HS-27A (cell line): ENCODE data around the gene KCNJ4.
"Not testable (repeated sequence)": the region's sequence is repeated elsewhere in the genome, so short reads cannot be mapped to it uniquely, and the experiment has no call there.

Experiments
- DNase-seq: peaks from one replicate; pipeline ENCODE4 v3.0.0-alpha.2; 2012; ENCODE audit warnings: low read depth, missing footprints

Gene KCNJ4

DNA sequence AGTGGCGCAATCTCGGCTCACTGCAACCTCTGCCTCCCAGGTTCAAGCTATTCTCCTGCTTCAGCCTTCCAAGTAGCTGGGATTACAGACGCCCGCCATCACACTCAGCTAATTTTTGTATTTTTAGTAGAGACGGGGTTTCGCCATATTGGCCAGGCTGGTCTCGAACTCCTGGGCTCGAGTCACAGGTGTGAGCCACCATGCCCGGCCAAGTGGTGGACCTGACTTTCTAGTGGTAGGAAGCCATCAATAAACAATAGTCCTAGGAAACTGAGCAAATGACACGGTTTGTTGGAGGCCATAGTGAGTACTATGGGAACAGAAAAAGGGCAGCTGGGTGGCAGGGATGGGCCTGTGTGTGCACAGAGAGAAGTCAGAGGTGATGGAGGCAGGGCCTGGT is 15.2 kb upstream of the KCNJ4 start:
- not testable (repeated sequence) for DNase-seq

DNA sequence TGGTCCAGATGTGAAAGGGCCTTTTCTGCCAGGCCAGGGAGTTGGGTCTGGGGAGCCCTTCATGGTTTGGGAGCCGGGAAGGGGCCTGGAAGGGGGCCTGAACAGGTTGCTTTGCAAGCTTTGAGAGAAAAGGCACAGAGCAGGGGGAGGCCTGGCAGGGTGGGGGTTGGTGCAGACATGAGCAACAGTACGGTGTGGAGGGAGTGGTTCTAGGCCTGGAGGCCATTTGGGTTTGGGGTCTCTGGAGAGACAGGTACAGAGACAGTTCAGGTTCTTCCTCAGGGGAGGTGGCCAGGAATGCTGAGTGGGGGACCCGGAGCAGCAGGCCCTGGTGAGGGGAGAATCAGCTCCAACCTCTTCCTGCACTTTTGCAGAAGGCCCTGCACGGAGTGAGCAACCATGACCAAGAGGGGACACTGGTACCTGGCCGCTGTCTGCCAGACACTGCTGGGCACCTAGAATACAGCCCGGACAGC is 14.3 kb upstream of the KCNJ4 start:
- no peak for DNase-seq

DNA sequence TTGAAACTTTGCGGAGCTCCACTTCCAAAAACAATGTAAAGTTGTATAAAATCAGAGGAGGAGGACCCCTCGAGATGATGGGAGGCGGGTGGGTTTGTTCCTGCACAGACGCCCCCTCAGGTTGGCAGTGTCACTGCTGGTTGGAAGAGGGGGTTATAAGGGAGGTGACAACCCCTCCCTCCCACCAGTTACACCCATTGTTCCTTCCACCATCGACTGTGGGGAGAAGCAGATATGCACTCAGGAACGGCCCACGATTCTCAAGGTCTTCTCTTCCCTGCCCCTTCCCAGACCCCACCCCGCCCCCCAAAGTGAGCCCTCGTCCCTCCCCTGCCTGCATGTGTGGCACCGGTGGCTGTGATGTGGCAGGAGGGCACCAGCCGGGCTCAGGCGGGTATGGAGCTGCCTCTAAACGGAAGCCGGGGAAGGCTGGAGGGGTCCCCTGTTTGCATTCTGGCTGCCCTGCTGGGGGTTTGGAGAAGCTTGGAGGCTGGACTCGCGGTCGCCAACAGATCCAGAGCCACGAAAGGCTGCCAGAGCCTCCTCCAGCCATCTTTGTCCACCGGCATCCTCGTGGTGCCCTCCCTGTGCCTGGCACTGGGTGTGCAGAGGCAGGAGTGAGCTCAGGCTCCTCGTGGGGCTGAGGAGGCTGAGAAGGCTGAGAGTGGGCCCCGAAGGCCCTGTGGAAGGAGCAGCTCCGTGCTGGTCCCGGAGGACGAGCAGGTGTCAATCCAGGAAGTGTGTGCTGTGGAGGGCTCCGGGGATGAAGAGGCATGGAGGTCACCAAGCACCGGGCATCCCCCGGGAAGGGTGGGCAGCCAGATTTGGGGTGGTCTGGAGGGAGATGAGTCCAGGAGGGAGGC is 13.7 kb upstream of the KCNJ4 start:
- no peak for DNase-seq

DNA sequence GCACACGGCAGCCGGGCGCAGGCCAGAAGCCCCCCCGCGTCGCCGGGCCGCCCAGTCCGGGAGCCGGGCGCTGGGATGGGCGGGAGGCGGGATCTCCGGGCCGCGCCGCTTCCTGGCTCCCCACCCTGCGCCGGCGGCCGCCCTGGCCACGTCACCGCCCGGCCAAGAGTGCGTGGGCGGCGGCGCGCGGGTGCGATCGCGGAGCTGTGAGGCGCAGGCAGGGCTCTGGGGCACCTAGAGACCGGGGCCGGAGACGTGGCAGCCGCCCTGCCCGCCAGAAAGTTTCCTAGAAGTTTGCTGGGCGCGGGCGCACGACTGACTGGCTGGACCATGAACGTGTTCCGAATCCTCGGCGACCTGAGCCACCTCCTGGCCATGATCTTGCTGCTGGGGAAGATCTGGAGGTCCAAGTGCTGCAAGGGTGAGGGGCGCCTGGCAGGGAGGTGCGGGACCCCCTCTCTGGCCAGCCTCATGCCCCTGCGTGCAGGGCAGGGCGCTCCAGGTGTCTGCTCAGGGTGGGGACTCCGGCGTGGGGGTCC is 13.0 kb upstream of the KCNJ4 start, which contains the start of gene KDELR3:
TSS of gene KDELR3 (plus strand) at position 193 of the 539 bp plus-strand sequence. CDS start at position 331, 138 bp downstream.
- no peak for DNase-seq

DNA sequence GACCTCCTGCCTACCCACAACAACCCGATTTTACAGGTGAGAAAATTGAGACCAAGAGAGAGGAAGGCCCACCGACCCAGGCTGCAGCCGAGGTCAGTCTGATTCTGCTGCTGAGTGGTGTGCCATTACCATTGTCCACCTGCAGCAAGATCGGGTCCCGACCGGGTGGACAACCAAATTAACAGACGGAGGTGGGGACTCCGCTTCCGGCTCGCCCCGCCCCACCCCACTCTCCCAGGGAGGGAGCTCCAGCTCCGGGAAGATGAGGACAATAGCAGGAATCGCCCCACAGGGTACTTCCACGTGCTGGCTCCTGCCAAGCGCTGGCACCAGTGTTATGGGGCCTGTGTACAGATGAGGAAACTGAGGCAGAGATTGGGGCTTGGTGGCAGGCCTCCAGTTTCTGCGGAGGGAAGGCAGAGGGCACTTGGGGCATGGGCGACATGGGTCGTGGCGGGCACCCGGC is 12.5 kb upstream of the KCNJ4 start:
- DNase-seq = no peak

DNA sequence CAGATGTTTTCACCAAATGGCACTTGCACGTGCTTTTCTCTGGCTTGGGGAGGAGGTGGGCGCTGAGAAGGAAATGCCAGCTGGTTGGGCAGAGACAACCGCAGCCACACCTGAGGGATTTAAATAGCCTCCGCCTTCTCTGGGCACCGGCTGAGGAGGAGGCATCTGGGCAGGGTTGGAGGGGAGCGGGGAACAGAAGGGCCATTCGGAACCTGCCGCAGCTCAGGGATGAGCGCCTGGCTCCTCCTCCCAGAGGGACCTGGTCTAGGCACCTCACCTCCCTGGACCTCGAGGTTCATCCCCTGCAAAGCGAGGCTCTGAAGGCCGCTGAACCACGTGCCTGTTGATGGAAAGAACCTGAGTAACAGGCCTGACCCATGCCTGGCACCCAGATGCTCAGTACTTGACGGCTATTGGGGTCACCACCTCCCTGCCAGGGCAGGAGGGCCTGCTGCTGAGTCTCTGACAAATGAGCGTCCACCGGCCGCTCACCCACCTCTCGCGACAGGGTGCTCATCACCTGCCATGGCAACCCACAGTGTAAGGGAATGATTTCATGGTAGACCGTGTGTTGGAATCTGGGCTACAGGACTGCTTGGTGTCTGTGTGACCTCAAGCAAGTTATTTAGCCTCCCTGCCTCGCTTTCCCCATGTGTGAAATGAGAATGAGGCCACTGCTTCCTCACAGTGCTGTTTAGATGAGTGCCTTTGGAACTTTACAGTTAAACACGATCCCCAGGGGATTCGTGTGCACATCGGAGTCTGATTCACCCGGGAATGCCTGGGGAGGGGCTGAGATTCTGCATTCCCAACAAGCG is 10.9 kb upstream of the KCNJ4 start:
- no peak for DNase-seq

DNA sequence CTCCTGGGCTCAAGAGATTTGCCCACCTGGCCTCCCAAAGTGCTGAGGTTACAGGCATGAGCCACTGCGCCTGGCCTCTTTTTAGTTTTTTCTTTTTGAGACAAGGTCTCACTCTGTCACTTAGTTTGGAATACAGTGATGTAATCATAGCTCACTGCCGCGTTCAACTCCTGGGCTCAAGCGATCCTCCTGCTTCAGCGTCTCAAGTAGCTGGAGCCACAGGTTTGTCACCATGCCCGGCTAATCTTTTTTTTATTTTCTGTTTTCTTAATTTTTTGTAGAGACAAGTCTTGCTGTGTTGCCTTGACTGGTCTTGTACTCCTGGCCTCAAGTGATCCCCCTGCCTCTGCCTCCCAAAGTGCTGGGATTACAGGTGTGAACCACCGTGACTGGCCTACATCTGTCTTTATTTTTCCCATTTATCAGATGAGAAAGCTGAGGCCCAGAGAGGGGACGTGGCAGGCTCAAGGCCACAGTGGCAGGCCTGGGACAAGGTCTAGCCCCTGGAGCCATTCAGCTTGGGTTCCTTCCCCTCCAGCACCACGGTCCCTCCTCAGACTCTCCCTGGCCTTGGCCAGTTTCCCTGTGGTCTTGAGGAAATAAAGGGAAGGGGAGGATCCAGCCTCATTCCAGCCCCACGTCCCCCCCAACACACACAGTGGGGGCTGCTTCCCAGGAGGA is 10.1 kb upstream of the KCNJ4 start:
- no peak for DNase-seq

DNA sequence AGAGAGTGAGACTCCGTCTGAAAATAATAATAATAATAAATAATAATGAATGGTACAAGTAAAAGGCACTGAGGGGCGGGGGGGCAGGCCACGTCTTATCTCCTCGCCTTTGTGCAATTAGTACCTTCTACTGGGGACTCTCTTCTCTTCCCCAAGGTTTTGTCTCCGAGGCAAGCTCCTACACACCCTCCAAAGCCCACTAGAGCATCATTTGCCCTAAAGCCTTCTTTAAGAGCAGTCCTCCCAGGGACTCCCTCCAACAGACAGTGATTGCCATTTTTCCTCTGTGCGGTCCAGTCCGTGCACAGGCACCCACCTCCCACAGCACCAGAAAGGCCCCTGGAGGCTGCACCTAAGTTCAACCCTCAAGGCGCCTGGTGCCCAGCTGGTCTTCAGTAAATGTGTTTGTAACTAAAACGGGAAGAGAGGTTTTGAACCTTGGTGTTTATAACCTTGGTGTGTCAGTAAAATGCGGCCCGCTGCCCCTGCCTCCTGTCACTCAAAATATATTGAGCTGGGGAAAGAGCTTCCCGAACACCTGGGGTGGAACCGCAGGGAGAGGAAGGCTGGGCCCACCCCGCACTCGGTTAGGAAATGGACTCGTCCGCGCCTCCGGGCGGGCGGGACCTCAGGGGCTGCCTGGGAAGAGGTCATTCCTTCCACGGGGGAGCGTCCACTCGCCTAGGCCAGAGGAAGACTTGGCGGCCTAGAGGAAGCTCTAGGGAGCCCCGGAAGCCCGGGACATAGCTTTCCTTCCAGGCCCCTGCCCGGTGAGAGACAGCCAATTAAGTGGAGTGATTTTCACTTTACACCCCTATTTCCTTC is 8.2 kb upstream of the KCNJ4 start:
- no peak for DNase-seq

DNA sequence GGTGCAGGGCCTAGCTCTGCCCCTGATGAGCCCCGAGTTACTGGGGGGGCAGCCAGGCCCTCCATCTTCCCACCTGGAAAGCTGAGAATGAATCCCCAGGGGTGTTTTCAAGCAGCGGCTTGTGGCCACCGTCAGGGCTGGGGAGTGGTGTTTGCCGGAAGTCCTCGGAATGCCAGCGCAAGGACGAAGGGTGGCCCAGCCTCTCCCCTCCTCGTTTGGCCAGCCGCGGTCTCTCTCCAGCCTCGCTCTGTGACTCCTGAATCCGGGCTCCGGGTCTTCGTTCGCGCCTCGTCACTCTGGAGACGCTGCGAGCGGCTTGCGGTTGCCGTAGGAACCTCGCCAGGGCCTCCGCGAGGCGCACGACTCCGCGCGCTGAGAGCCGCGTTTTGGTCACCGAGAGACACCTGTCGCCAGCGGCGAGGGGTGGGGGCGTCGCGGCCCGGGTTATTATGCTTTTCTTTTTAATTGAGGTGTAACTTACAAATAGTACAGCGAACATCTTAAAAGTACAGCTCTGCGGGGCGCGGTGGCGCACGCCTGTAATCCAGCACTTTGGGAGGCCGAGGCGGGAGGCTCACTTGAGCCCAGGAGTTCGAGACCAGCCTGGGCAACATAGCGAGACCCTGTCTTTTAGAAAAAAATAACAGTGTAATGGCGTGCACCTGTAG is 6.5 kb upstream of the KCNJ4 start:
- no peak for DNase-seq

DNA sequence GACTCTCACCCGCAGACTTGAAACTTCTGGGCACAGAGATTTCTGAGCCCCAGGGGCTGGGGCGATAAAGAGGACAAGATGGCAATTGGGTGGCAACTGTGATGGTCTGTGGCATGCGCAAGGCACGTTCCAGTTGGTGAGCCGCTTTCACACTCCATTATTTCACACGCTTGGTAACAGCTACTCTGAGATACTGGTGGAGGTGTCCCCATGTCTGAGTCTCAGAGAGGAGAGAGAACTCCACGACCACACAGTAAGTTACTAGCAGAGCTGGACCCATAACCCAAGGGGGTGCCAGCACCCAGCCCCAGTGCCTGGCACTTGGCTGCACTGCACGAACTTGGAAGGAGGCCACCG is 6.0 kb upstream of the KCNJ4 start:
- DNase-seq = no peak

DNA sequence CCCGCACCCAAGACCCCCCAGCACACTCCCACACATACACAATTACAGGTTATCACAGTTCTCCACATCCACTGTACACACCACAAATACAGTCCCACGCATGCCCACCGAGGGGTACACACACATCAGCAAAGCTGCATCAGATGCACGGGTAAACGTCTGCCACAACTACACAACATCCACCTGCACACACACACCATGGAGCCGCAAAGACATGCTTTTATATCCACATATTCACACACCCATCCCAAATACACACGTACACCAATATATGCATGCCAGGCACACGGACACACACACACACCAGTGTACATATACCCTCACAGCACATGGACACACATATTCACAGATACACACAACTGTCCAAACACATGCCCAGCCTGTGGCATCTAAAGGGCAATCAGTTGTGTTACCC is 5.4 kb upstream of the KCNJ4 start:
- DNase-seq = no peak

DNA sequence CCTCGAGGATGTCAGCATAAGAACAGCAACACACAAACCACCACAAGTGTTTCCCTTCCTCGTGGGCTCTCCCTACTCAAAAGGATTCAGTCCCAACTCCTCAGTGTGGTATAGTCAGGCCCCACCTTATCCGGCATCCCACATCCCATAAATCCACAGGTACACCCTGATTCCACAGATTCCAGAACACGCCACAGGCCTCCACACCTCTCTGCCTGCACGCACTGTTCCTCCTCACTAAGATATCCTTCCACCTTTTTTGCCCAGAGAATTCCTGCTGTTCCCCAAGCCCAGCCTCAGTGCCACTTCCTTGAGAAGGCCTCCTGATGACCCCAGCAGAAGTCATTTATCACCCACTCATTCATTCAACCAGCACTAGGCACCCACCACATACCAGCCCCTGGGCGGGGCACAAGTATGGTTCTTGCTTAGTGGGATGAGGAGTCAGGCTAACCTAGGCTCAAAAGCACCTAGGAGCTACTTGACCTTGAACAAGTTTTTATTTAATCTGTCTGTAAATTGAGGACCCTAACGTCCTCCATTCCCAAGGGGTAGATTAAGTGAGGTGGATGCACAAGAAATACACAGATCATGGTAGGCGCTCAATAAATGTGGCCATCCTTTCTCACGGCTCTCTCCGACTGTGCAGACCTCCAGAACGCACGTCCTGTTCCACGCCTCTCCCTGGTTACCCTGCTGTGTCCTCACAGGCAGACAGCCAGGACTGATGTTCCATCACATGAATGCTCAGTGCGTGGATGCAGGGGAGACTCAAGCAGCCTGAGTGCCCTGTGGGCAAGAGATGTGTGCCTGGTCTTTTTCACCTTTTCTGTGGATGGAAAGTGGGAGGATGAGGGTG is 2.1 kb upstream of the KCNJ4 start:
- DNase-seq = no peak

DNA sequence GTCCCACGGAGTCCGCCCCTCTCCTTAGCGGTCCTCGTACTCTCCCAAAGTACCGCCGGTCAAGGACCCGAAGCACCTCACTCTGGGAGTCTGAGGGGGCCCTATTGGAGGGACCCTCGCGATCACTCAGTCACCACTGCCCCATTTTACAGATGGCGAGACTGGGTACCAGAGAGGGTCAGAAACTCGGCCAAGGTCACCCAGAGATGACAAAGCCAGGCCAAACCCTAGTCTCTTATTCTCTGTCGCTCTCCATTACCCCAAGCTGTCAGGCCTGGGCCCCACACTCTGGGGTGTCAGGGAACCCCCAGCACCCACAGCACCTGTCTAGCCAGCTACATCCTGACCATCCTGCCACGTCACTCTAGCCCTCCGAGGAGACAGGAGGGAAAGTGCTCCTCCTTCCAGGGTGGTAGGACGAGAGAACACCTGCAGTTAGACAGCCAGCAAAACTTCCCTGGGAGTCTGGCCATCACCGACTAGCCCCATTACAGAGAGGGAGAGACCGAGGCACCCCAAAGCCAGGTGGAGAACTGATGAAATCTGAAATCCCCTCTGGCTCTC is 1.4 kb upstream of the KCNJ4 start:
- no peak for DNase-seq

DNA sequence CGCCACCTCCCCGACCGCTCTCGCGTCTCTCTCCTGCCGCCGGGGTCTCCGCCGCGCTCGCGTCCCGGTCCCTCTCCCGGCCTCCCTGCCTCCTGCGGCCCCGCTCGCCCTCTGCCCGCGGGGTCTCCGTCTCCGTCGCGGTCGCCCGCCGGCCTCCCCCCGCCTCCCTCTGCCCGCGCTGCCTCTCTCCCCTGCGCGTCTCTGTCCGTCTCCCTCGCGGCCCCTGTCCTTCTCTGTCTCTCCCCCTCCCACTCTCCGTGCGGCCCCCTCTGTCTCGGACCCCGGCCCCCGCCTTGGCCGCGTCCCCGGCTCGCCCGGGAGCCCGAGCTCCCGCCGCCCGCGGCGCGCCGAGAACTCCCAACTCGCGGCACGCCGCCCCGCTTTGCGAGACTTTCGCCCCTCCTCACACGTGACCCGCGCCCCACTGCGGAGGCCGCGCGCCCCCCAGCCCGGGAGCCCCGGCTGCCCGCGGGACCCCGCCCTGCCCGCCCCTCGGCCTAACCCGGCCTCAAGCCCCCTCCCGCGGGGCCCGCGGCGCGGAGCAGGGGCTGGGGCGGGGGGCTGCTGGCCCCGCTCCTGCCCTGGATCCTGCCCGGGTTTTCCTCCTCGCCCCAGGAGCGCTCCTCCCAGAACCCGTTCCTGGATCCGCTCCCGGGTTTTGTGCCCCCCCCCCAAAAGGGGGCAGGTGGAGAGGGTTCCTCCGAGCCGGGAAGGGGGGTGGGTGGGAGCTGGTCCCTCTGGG is 702 bp upstream of the KCNJ4 start:
- DNase-seq = no peak

DNA sequence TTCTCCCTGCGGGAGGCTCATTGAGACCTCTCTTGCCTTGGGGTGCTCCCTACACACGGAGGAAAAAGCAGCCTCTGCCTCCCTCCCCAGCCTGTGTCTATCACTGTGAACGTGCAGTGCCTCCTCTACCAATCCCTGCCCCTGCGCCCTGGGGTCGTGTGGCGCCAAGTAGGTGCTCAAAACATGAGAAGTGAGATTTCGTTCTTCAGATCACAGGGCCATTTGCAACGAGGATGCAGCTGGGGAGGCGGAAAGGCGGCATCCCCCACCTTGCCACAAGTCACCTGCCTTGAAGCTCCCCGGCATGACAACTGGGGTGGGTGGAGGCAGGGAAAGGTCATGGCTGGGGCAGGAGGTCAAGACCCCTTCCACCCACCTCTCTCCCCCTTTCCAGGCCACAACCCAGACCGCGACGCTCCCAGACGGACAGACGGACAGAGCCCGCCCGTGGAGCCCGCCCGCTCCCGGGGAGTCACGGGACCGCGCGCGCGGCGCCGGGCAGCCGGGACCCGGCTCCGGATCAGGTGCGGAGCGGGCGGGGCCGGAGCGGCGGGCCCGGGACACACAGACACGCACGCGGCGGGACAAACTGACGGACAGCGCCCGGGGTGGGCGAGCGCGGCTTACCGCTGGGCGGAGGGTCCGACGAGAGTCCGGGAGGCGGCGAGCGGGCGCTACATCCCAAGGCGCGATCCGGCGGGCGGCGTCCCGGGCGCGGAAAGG is 485 bp downstream of the KCNJ4 start:
- no peak for DNase-seq

DNA sequence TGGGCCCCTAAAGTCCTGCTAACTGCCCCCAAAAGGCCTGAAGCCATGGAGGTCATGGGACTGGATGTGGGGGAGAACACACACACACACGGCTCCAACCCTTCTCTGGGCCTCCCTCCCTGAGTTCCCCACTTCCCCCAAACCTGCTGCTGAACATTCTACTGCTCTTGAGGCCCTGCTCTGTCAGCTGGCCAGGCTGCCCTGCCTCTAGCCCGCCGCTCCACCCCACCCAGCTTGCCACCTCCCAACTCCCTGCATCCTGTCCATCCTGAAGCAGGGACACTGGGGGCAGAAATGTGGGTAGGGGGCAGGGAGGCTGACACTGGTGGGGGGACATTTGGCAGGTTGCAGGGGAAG is 1.0 kb downstream of the KCNJ4 start:
- no peak for DNase-seq

DNA sequence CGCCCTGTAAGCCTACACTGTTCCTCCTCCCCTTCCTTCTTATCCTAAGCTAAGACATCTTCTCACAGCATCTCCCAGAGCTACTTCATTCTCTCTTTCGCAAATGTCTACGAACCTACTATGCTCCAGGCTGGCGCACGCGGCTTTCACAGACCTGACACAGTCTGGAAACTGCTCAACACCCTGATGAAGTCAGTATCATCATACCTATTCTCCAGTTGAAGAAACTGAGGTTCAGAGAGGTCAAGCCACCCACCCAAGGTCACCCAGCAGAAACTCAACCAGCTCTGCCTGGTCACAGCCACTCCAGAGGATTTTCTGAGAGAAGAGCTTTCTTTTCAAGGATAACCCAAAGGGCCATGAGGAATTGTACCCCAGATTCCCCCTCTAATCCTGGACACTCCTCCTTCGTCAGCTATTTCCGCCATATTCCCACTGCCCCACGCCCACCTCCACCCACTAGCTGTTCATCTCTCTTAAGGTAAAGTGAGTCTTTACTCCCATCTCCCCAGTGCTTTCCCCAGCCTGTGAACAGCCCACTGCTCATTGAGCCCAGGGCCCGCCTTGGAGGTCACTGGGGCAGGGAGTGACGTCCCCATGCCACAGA is 1.8 kb downstream of the KCNJ4 start:
- DNase-seq = no peak
